22Rv1 (cell line): ENCODE measurements around the gene HERPUD1.
"Not testable (repeated sequence)": the region's sequence is repeated elsewhere in the genome, so short reads cannot be mapped to it uniquely, and the experiment has no call there.

Experiments used
- H3K27ac ChIP-seq: fragments of 450-650 bp; 2 replicates; pipeline ENCODE4 v1.5.1; 2017
- ZFX ChIP-seq: fragments of 450-650 bp; IDR thresholded peaks from 2 replicates; pipeline ENCODE4 v1.6.1; 2017; ENCODE audit warnings: antibody characterized with exemption, borderline replicate concordance
- TF ChIP-seq, protein P1 (sequence below): fragments of 450-650 bp; IDR thresholded peaks from 2 replicates; pipeline ENCODE4 v1.5.1; 2017; ENCODE audit warnings: mild to moderate bottlenecking

HERPUD1 gene

DNA sequence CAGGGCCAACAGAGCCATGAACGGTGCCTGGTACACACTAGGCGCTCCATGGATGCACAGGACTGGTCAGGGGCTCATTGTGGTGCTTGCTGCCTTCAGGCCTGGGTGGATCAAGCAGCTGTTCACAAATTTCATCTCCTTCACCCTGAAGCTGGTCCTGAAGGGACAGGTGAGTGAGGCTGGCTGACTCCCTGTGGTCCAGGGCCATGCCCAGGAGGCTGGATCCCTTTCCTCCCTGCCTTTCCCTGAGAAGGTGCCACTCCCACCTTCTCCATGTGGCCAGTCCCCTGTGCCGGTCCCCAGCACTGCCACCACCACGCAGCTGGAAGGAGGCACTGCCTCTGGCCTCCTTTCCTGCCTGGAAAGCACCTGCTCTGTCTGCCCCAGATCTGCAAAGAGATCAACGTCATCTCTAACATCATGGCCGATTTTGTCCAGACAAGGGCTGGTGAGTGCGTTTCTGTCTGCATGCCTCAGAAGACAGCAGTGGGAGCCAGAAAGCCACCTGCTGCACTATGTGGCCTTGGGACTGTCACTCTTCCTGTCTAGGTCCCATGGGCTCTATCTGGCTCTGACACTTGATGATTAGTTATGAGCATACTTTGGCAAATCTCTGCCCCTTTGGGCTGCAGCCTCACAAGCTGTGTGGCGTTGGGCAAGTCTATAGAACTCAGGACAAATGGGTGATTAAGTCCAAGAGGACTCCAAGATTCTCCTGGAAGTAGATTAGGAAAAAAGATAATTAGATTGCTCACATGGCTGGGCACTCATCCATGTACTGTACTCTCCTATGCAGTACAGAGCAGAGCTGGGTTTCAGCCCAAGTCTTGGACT, 39.2 kb downstream of the HERPUD1 start:
- TF ChIP-seq, protein P1, sequence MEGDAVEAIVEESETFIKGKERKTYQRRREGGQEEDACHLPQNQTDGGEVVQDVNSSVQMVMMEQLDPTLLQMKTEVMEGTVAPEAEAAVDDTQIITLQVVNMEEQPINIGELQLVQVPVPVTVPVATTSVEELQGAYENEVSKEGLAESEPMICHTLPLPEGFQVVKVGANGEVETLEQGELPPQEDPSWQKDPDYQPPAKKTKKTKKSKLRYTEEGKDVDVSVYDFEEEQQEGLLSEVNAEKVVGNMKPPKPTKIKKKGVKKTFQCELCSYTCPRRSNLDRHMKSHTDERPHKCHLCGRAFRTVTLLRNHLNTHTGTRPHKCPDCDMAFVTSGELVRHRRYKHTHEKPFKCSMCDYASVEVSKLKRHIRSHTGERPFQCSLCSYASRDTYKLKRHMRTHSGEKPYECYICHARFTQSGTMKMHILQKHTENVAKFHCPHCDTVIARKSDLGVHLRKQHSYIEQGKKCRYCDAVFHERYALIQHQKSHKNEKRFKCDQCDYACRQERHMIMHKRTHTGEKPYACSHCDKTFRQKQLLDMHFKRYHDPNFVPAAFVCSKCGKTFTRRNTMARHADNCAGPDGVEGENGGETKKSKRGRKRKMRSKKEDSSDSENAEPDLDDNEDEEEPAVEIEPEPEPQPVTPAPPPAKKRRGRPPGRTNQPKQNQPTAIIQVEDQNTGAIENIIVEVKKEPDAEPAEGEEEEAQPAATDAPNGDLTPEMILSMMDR = no peak
- TF ChIP-seq ZFX = no peak
- no peak overlapping the region for H3K27ac ChIP-seq

DNA sequence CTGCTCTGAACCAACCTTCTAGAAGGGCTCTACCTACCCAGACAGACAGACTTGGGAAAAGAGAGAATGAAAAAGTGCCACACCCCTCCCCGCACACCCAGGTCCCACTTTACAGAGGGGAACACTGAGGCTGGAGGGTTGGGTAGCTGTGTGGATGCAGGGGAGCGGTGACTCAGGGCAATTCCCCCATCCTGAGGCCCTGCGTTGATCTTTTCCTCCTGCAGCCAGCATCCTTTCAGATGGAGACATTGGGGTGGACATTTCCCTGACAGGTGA, 39.8 kb downstream of the HERPUD1 start:
- H3K27ac ChIP-seq = no peak overlapping the region
- TF ChIP-seq, protein P1 = no peak
- TF ChIP-seq ZFX = no peak

DNA sequence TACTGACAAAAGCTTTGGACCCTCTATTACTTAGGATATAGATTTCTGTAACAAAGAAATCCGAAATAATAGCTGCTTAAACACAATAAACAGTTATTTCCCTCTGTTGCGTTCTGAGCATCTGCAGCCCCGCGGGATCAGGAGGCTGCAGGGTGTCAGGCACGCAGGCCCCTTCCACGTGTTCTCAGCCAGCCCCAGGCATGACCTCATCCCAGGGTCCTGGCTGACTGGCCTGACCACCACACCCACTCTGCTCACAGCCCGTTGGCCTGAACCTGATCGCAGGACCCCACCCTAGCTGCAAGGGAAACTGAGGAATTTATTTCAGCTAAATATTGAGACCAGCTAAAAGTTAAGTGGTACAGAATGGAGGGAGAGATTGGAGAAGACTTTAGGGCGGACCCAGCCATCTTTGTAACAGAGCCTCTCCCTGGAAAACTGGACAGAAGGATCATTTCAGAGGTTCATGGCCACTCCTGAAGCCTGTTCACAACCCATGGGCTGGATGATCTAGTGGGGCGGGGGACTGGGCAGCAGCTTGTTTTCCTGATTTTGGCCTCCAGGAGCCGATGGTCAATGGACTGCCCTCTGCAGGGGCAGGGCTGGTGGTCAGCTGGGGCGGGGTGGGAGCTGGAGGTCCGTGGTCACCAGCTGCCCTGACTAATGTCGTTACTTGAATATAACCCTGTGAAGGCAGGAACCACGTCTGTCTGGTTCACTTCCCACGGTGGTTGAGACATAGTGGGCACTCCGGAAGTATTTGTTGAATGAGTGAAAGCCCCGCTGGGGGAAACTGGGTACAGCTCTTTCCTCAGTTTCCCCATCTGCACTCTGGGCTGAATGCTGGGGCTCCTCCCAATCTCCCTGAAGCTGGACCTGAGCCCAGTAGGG, 40.7 kb downstream of the HERPUD1 start:
- H3K27ac ChIP-seq = no peak overlapping the region
- no peak for TF ChIP-seq ZFX
- TF ChIP-seq, protein P1 = no peak

DNA sequence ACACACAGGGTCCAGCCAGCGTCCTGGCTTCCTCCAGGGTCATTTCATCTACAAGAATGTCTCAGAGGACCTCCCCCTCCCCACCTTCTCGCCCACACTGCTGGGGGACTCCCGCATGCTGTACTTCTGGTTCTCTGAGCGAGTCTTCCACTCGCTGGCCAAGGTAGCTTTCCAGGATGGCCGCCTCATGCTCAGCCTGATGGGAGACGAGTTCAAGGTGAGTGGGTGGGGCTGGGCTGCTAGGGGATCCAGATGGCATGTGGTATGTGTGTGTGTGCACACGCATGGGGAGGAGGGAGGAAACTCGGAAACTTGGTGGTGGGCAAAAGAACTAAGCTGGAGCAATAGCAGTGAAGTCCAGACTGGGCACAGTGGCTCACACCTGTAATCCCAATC, 41.4 kb downstream of the HERPUD1 start:
- TF ChIP-seq ZFX = no peak
- TF ChIP-seq, protein P1 = no peak

DNA sequence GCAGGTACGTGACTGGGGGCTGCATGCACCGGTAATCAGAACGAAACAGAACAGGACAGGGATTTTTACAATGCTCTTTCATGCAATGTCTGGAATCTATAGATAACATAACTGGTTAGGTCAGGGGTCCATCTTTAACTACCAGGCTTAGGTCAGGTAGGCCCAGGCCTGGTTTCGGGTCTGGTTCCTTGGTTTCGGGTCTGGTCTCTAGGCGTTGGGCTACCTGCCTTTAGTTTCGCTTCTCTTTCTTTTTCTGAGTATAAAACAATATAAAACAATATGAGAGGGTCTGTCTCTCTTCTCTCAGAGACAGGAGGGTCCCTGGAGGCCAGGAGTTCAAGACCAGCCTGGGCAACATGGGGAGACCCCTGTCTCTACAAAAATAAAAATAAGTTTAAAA, 42.0 kb downstream of the HERPUD1 start:
- H3K27ac ChIP-seq = not testable (repeated sequence)

More for the DNA sequence above, 41.4 kb downstream of the HERPUD1 start:
- no peak overlapping the region for H3K27ac ChIP-seq

DNA sequence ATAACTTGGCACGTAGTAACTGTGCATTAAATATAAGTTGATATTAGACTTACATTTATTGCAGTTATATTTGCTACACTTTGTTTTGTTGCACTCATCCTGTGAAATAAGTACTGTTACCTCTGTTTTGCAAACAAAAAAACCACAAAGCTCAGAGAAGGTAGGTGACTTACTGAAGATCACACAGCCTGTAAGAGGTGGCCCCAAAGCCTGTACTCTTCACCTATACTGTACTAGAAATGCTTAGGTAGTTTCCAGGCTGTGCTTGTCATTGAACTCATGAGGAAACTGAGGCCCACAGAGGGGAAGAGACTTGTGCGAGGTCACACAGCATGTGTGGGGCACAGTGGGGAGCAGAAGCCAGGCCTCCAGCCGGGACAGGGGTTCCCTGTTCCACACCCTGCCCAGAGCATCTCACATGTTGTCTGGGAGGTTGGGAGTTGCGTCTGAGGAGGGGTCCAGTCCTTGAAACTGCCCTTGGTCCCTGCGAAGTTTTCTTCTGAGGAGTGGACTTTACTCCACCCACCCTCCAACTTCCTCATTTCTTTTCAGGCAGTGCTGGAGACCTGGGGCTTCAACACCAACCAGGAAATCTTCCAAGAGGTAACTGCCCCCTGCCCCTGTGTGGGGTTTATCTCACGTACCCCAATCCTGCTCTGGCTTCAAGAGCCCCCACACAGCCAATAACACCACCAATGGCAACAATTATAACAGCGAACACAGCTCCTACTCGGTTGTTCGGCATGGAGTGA, 42.8 kb downstream of the HERPUD1 start:
- H3K27ac ChIP-seq = no peak overlapping the region
- no peak for TF ChIP-seq ZFX
- TF ChIP-seq, protein P1 = no peak

DNA sequence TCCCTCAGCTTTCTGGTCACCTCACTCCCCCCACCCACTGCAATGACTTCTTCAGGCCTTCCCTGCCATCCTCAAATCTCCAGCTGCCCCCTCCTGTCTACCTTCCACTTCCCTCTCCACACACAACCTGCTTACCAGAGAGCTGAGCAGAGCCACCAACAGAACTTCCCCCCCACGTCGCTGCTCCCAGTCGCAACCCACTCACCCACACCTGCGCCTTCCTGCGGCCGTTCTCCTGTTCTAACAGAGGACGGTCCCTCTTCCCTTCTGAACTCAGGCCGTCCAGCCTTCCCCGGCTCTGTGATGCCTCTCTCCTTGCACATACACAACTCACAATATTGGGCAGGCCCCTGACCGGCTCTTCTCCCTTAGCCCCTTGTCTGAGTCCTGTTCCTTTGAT, 43.8 kb downstream of the HERPUD1 start:
- TF ChIP-seq, protein P1 = no peak
- no peak for TF ChIP-seq ZFX
- no peak overlapping the region for H3K27ac ChIP-seq
